Small intestine (tissue), 16 donors: ENCODE measurements around the gene BLVRB. TPM values are rescaled to one million over a fixed set of nuclear protein-coding genes. Genes with fewer than 3 reads are reported as not detected.

Source experiments
- DNase-seq, 2 donors: peaks; one replicate each; pipeline versions ENCODE4 v3.0.0 to v3.0.0-alpha.2; 2013
- FAIRE-seq: peaks from 2 replicates; lab custom pipeline; 2012; peaks lifted over from hg19 to GRCh38; lab: Jason Lieb, UNC
- H3K27ac ChIP-seq, 3 donors: one replicate each; pipeline ENCODE4 v1.5.1; 2013; ENCODE audit warnings: low read length in 2 of 3, mild to moderate bottlenecking in 2 of 3, control low read depth in 1 of 3, inconsistent platforms in 1 of 3, low read depth in 1 of 3, moderate library complexity in 1 of 3
- H3K27me3 ChIP-seq, 3 donors: one replicate each; pipeline ENCODE4 v1.6.1; 2013; ENCODE audit warnings: low read length in 3 of 3, inconsistent platforms in 1 of 3; ENCODE audit not compliant: control insufficient read depth in 3 of 3, insufficient read depth in 3 of 3
- H3K36me3 ChIP-seq, 3 donors: one replicate each; pipeline ENCODE4 v1.6.1; 2013; ENCODE audit warnings: low read length in 3 of 3, inconsistent platforms in 1 of 3, low read depth in 1 of 3, mild to moderate bottlenecking in 1 of 3, moderate library complexity in 1 of 3; ENCODE audit not compliant: control insufficient read depth in 3 of 3, insufficient read depth in 2 of 3
- H3K4me1 ChIP-seq, 3 donors: one replicate each; pipeline ENCODE4 v1.6.1; 2013; ENCODE audit warnings: low read length in 2 of 3, inconsistent platforms in 1 of 3, low read depth in 1 of 3, mild to moderate bottlenecking in 1 of 3, moderate library complexity in 1 of 3; ENCODE audit not compliant: control insufficient read depth in 3 of 3, insufficient read depth in 2 of 3
- H3K4me3 ChIP-seq, 3 donors: one replicate each; pipeline ENCODE4 v1.5.1; 2013; ENCODE audit warnings: low read length in 3 of 3, control low read depth in 1 of 3, inconsistent platforms in 1 of 3, low read depth in 1 of 3, mild to moderate bottlenecking in 1 of 3, moderate library complexity in 1 of 3
- H3K9me3 ChIP-seq, 2 donors: one replicate each; pipeline ENCODE4 v1.6.1; 2013; ENCODE audit warnings: low read depth in 1 of 2, low read length in 1 of 2; ENCODE audit not compliant: control insufficient read depth in 2 of 2, insufficient read depth in 1 of 2
- WGBS, 3 donors: extraction: QIAGEN DNeasy Blood & Tissue Kit; methylation state at CpG; one replicate each; pipeline ENCODE4 v1.1.7; 2013; 5-methylcytosine and 5-hydroxymethylcytosine counted together
- long read RNA-seq, 10 donors: transcript quantifications; one replicate each; lab custom pipeline, GENCODE V29; 2026
- polyA plus RNA-seq, 4 donors: library from polyadenylated mRNA; stranded (reverse) in 3 of 4; unstranded in 1 of 4; fragments of 200-250 nt in 3 of 4; fragments of 120-200 nt in 1 of 4; gene quantifications; one replicate each; pipeline versions ENCODE4 v1.2.1 to v1.2.3, GENCODE V29; 2013
- donor health status: healthy with polysubstance abuse.
- donor health status: control.
- donor health status: control.
- donor health status: Bipolar disorder and iron deficiency.
- donor health status: healthy.

The BLVRB gene
- polyA plus RNA-seq = 100 to 1,000 TPM; 101 to 206 (median 201) TPM
- long read RNA-seq, donor 1, transcript BLVRB-204 (3 exons, 676 nt) = minor isoform, 5 of 436 reads
- long read RNA-seq, donor 1, transcript BLVRB-201 (5 exons, 873 nt) = major isoform, 150 of 436 reads
- long read RNA-seq, donor 1, partial matches to known transcripts = 267 of 436 reads
- long read RNA-seq, donor 1, other reads (novel, unspliced or antisense) = 11 of 436 reads
- long read RNA-seq, donor 2, transcript BLVRB-201 (5 exons, 873 nt) = major isoform, 36 of 41 reads
- long read RNA-seq, donor 2, partial matches to known transcripts = 5 of 41 reads
- long read RNA-seq, donor 2, other reads (novel, unspliced or antisense) = 0 of 41 reads
- long read RNA-seq, donor 3, transcript BLVRB-201 (5 exons, 873 nt) = major isoform, 43 of 48 reads
- long read RNA-seq, donor 3, transcript BLVRB-204 (3 exons, 676 nt) = minor isoform, 5 of 48 reads
- long read RNA-seq, donor 3, partial matches to known transcripts = 0 of 48 reads
- long read RNA-seq, donor 3, other reads (novel, unspliced or antisense) = 0 of 48 reads
- long read RNA-seq, donor 4 = 0 reads
- long read RNA-seq, donor 5, transcript BLVRB-201 (5 exons, 873 nt) = major isoform, 20 of 20 reads
- long read RNA-seq, donor 5, partial matches to known transcripts = 0 of 20 reads
- long read RNA-seq, donor 5, other reads (novel, unspliced or antisense) = 0 of 20 reads
- long read RNA-seq, donor 6, transcript BLVRB-201 (5 exons, 873 nt) = major isoform, 64 of 80 reads
- long read RNA-seq, donor 6, partial matches to known transcripts = 14 of 80 reads
- long read RNA-seq, donor 6, other reads (novel, unspliced or antisense) = 0 of 80 reads
- long read RNA-seq, donor 7, transcript BLVRB-201 (5 exons, 873 nt) = major isoform, 83 of 115 reads
- long read RNA-seq, donor 7, partial matches to known transcripts = 25 of 115 reads
- long read RNA-seq, donor 7, other reads (novel, unspliced or antisense) = 0 of 115 reads
- long read RNA-seq, donor 8, partial matches to known transcripts = 0 of 2 reads
- long read RNA-seq, donor 8, other reads (novel, unspliced or antisense) = 0 of 2 reads
- long read RNA-seq, donor 9, transcript BLVRB-201 (5 exons, 873 nt) = major isoform, 13 of 14 reads
- long read RNA-seq, donor 9, partial matches to known transcripts = 0 of 14 reads
- long read RNA-seq, donor 9, other reads (novel, unspliced or antisense) = 0 of 14 reads
- long read RNA-seq, donor 10, transcript BLVRB-201 (5 exons, 873 nt) = major isoform, 66 of 76 reads
- long read RNA-seq, donor 10, partial matches to known transcripts = 8 of 76 reads
- long read RNA-seq, donor 10, other reads (novel, unspliced or antisense) = 0 of 76 reads

- DNase-seq (peak; percentile 100), FAIRE-seq (no peak)
- H3K4me1 ChIP-seq = peaks cover 0 to 27% (median 3%) of the 10 kb centered on the region in 3 donors
- peaks cover 0 to 5% (median 0%) of the 10 kb centered on the region in 3 donors for H3K36me3 ChIP-seq
- no peaks in the 10 kb centered on the region for H3K9me3 ChIP-seq
- peak within 1 kb of the TSS; percentile 82 to 94 (median 93) for H3K27ac ChIP-seq
- 0% methylated on average over 35 to 54 of the region's 54 CpGs for WGBS, 3 donors
- H3K4me3 ChIP-seq = peak within 1 kb of the TSS; percentile 57 to 79 (median 65)
- H3K27me3 ChIP-seq = peaks cover 0 to 18% (median 0%) of the 10 kb centered on the region in 3 donors
Measured at GRCh38 chr19:40465557-40466218, at the start of gene BLVRB. Gene BLVRB (minus strand): TSS chr19:40465745. CDS start chr19:40465688, 57 bp downstream.

GRCh38 chr19:40513741-40514315 lies 48.3 kb upstream of the BLVRB start:
- FAIRE-seq = no peak
- H3K27me3 ChIP-seq = peaks cover 6 to 64% (median 15%) of the 10 kb centered on the region in 3 donors
- 68 to 87% (median 85%) methylated on average over 4 of the region's 4 CpGs for WGBS, 3 donors

GRCh38 chr19:40513345-40513678 lies 47.8 kb upstream of the BLVRB start:
- WGBS, 3 donors = 65 to 78% (median 75%) methylated on average over 27 of the region's 27 CpGs
- peaks cover 6 to 59% (median 15%) of the 10 kb centered on the region in 3 donors for H3K27me3 ChIP-seq
- FAIRE-seq = no peak

More at GRCh38 chr19:40513741-40514315, 48.3 kb upstream of the BLVRB start:
- H3K36me3 ChIP-seq = no peaks in the 10 kb centered on the region
- H3K4me3 ChIP-seq = no peak overlapping the region
- H3K27ac ChIP-seq = no peak overlapping the region
- no peaks in the 10 kb centered on the region for H3K9me3 ChIP-seq
- DNase-seq = no peak
- no peaks in the 10 kb centered on the region for H3K4me1 ChIP-seq

GRCh38 chr19:40512473-40513344 lies 47.2 kb upstream of the BLVRB start:
- peaks cover 6 to 55% (median 15%) of the 10 kb centered on the region in 3 donors for H3K27me3 ChIP-seq
- no peak overlapping the region for H3K4me3 ChIP-seq
- DNase-seq (peak in 1 of 2 donors; percentile 48), FAIRE-seq (no peak)
- WGBS, 3 donors = 6 to 8% (median 7%) methylated on average over 52 to 105 of the region's 105 CpGs
- H3K9me3 ChIP-seq = no peaks in the 10 kb centered on the region
- H3K36me3 ChIP-seq = no peaks in the 10 kb centered on the region
- no peak overlapping the region for H3K27ac ChIP-seq
- H3K4me1 ChIP-seq = no peaks in the 10 kb centered on the region

More at GRCh38 chr19:40513345-40513678, 47.8 kb upstream of the BLVRB start:
- no peaks in the 10 kb centered on the region for H3K9me3 ChIP-seq
- no peak for DNase-seq
- H3K4me3 ChIP-seq = no peak overlapping the region
- no peak overlapping the region for H3K27ac ChIP-seq
- no peaks in the 10 kb centered on the region for H3K4me1 ChIP-seq
- H3K36me3 ChIP-seq = no peaks in the 10 kb centered on the region

GRCh38 chr19:40512110-40512472 lies 46.5 kb upstream of the BLVRB start:
- 0 to 17% (median 0%) methylated on average over 1 of the region's 1 CpG for WGBS, 3 donors

GRCh38 chr19:40511487-40511886 lies 45.9 kb upstream of the BLVRB start:
- 79 to 82% (median 80%) methylated on average over 6 of the region's 6 CpGs for WGBS, 3 donors
- no peak for FAIRE-seq
- Histone ChIP-seq H3K36me3 (no peaks in the 10 kb centered on the region), H3K9me3 (no peaks in the 10 kb centered on the region), H3K27me3 (peaks cover 6 to 49% (median 15%) of the 10 kb centered on the region in 3 donors), H3K4me1 (no peaks in the 10 kb centered on the region), H3K27ac (no peak overlapping the region), H3K4me3 (no peak overlapping the region)
- no peak for DNase-seq

More at GRCh38 chr19:40512110-40512472, 46.5 kb upstream of the BLVRB start:
- Histone ChIP-seq H3K27me3 (peaks cover 6 to 51% (median 15%) of the 10 kb centered on the region in 3 donors), H3K4me1 (no peaks in the 10 kb centered on the region), H3K27ac (no peak overlapping the region), H3K4me3 (no peak overlapping the region), H3K9me3 (no peaks in the 10 kb centered on the region), H3K36me3 (no peaks in the 10 kb centered on the region)
- no peak for FAIRE-seq
- DNase-seq = no peak
